ENCODE data around the gene ALKAL2.

- TF ChIP-seq CTCF (IDR thresholded peaks at IDR 0.05; ENCODE audit: insufficient read depth, low read length, poor library complexity, severe bottlenecking): no peak
- no peak for TF ChIP-seq EZH2phosphoT487 (conservative IDR thresholded peaks at IDR 0.05; ENCODE audit: low read length)
Observed at GRCh38 chr2:286035-286434, 1.9 kb downstream of the ALKAL2 start.

Data from SU-DHL-6 (cell line).